Urinary bladder (tissue), 4 donors: ENCODE measurements around the gene SH3D19. TPM values are rescaled to one million over a fixed set of nuclear protein-coding genes. Genes with fewer than 3 reads are reported as not detected.
"Not testable (repeated sequence)": the region's sequence is repeated elsewhere in the genome, so short reads cannot be mapped to it uniquely, and the experiment has no call there.

Experiments used
- DNase-seq: peaks from one replicate; pipeline ENCODE4 v3.0.0-alpha.2; 2015; ENCODE audit errors: extremely low spot score
- H3K27ac ChIP-seq: one replicate; pipeline ENCODE4 v1.5.1; 2013; ENCODE audit warnings: low read depth, mild to moderate bottlenecking, moderate library complexity
- H3K36me3 ChIP-seq: one replicate; pipeline ENCODE4 v1.6.1; 2013; ENCODE audit warnings: mild to moderate bottlenecking, moderate library complexity; ENCODE audit not compliant: insufficient read depth
- H3K4me1 ChIP-seq: one replicate; pipeline ENCODE4 v1.6.1; 2013; ENCODE audit warnings: mild to moderate bottlenecking, moderate library complexity; ENCODE audit not compliant: insufficient read depth
- H3K4me3 ChIP-seq: one replicate; pipeline ENCODE4 v1.5.1; 2013; ENCODE audit warnings: low read depth, low read length
- WGBS: extraction: QIAGEN DNeasy Blood & Tissue Kit; methylation state at CpG from one replicate; pipeline ENCODE4 v1.1.7; 2013; 5-methylcytosine and 5-hydroxymethylcytosine counted together
- polyA plus RNA-seq: library from polyadenylated mRNA; stranded (reverse); fragments of 200-250 nt; gene quantifications from one replicate; pipeline ENCODE4 v1.2.3, GENCODE V29; 2013
- small RNA-seq: library from RNA; depleted of rRNA; stranded (forward); fragments of <200 nt; gene quantifications from one replicate; pipeline ENCODE3, GENCODE V24; 2014
- total RNA-seq: library from RNA; depleted of rRNA; stranded (reverse); fragments of >200 nt; gene quantifications from one replicate; pipeline ENCODE4 v1.2.3, GENCODE V29; 2014
- donor health status: healthy with polysubstance abuse.
- donor health status: healthy.

SH3D19 gene
- total and polyA plus RNA-seq, 2 donors, result 57.1 to 76.5 TPM

- H3K36me3 ChIP-seq, H3K4me1 ChIP-seq, DNase-seq, H3K27ac ChIP-seq, H3K4me3 ChIP-seq: not testable (repeated sequence)
- WGBS, result 89% methylated on average over 2 of the region's 2 CpGs
Observed at GRCh38 chr4:151077978-151078377, 247.4 kb downstream of the SH3D19 start.

- H3K4me3 ChIP-seq, result no peak overlapping the region
- no peaks in the 10 kb centered on the region for H3K36me3 ChIP-seq
- no peaks in the 10 kb centered on the region for H3K4me1 ChIP-seq
- no peak overlapping the region for H3K27ac ChIP-seq
- no peak for DNase-seq
Observed at GRCh38 chr4:151074416-151074916, 250.9 kb downstream of the SH3D19 start.

Small RNA genes lying within 50 kb of the gene (small RNA-seq; reads per million reads assigned to genes)
- gene AC104819.2, result not detected
- not detected for gene RNU6-1282P
- not detected for gene SNORD73A
- gene SNORD73B, result 0.92 reads per million, percentile 72 among the genes with 10 or more reads in this experiment

Other genes starting within 250 kb of the SH3D19 start
- gene RPS3A, start 226.0 kb downstream of the SH3D19 start, total RNA-seq, result 2,970 TPM
- 2,643 TPM for gene RPS3A, start 226.0 kb downstream of the SH3D19 start, polyA plus RNA-seq
- not detected for gene PRSS48, start 48.4 kb downstream of the SH3D19 start, total RNA-seq
- not detected for gene PRSS48, start 48.4 kb downstream of the SH3D19 start, polyA plus RNA-seq
- 7.7 TPM for gene FHIP1A, start 83.6 kb upstream of the SH3D19 start, total RNA-seq
- gene FHIP1A, start 83.6 kb upstream of the SH3D19 start, polyA plus RNA-seq, result 1.2 TPM